ENCODE results near the gene NAA35.
"Not testable (repeated sequence)": the region's sequence is repeated elsewhere in the genome, so short reads cannot be mapped to it uniquely, and the experiment has no call there.

The NAA35 gene

GRCh38 chr9:86022687-86023266, 81.8 kb downstream of the NAA35 start:
- DNase-seq (ENCODE audit: low read depth in 4 of 4, low spot score in 1 of 4) = no peak

DNA sequence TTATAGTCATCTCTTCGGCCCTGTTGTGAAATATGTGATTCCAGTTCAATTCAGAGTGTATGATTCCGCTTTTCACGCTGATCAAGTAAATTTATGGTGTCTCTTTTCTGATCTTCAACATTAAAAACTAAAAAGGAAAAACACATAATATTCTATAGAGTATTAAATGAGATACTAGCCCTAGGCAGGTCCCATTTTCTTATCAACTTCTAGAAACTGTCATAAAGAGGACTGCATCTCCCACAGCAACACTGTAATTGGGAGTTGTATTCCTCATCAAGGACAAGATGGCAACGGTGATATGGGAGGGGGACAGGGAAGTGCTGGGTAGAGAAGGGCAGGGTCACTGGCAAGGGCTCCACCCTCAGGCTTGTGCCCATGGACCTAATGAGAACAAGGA, 86.8 kb downstream of the NAA35 start:
- no peak for DNase-seq (ENCODE audit: low read depth in 4 of 4, low spot score in 1 of 4)

DNA sequence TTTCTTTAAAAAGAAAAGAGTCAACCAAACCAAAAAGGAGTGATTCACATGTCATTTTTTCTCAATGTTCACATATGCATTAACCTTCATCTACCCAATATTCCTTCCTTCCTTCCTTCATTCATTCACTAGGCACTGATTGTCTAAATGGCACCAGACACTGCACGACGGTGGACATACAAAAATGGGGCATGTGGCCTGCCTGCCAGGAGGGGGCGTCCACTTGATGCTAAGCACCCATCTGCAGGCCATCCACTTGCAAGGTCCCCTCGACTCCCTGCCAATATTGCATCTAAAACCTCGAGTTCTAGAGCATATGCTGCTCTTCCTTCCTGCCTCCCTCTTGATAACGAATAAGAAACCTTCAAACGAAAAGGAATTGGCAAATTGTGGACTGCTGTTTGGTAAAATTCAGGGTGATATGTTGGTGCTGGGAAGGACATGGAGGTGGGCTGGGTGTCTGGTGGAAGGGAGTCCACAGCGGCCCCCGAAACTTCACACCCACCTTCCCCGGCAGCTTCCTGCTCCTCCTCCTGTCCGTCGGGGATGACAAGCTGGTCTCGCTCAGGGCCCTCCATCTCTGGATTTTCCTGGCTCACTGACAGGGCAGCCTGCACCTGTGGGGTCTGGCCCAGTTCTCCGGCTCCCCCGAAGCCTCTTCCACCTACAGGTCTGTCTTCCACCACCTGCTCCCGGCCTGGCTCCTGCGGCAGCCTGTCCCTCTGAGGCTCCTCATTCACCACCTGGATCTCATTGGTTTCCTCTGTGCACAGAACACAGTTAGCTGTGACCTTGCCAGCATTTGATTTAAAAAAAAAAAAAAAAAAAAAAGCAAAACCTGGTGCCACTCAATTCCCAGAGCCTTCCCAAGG, 94.2 kb downstream of the NAA35 start:
- DNase-seq (ENCODE audit: low read depth in 4 of 4, low spot score in 1 of 4) = no peak

DNA sequence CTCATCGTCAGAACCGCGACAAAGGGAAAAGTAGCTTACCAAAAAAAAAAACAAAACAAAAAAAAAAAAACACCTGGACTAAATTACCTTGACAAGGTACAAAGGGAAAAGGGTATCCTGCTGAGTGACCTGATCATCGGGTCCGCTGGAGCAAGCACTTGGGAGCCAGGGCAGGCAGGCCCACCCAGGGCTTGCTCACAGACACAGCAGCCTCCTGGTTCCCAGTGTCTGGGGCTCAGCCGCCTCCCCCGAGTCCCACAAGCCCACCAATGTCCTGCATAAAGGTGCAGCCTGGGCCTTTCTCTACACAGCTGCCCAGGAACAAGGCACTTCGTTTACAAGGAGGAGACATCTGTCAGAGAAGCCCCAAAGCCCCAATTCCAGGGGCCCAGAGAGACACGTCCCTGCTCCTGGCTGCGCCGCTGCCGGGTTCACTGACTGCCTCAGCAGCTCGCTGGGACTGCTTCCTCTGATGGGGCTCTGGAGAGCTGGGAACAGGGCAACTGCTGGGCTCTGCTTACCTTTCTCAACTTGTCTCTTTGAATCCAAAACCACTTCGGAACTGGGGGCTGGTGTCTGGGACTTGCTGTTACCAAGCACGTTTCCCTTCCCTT, 95.0 kb downstream of the NAA35 start:
- DNase-seq (ENCODE audit: low read depth in 4 of 4, low spot score in 1 of 4) = no peak

DNA sequence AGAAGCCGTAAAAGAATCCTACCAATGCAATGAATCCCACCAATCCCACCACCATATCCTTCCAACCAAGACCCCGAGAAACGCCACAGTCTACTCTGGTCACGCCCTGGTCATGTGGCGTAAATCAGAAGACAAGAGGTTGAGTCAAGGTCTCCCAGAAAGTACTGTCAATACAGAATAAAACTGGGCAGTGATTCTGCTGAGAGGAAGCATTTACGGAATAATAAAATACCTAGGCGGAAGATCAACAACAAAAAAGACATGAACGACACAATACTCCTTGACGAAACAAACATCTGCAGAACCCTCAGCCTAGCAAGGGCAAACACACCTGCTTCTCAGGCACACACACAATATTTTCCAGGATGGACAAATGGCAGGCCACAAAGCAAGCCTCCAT, 95.6 kb downstream of the NAA35 start:
- DNase-seq (ENCODE audit: low read depth in 4 of 4, low spot score in 1 of 4) = no peak

GRCh38 chr9:86039991-86040860, 99.3 kb downstream of the NAA35 start:
- no peak for DNase-seq (ENCODE audit: low read depth in 4 of 4, low spot score in 1 of 4)

- DNase-seq (ENCODE audit: low read depth in 4 of 4, low spot score in 1 of 4) = no peak
Observed at GRCh38 chr9:86040861-86041155, 99.9 kb downstream of the NAA35 start.

DNA sequence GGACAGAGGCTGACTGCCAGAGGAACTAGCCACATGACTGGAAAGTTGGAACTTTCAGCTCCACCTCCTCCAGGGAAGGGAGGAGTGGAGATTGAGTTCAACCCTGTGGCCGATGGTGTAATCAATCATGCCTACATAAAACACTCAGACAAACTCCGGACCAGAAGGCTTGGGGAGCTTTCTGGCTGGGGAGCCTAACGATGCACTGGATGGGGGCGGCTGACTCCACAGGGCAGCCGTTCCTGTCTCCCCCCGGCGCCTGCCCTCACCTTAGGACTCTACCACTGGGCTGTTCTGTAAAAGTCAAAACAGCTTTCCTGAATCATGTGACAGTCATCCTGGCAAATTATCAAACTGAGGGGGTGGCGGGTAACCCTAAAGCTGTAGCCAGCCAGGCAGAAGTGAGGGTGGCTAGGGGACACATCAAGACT, 100.4 kb downstream of the NAA35 start:
- DNase-seq (ENCODE audit: low read depth in 4 of 4, low spot score in 1 of 4) = no peak

DNA sequence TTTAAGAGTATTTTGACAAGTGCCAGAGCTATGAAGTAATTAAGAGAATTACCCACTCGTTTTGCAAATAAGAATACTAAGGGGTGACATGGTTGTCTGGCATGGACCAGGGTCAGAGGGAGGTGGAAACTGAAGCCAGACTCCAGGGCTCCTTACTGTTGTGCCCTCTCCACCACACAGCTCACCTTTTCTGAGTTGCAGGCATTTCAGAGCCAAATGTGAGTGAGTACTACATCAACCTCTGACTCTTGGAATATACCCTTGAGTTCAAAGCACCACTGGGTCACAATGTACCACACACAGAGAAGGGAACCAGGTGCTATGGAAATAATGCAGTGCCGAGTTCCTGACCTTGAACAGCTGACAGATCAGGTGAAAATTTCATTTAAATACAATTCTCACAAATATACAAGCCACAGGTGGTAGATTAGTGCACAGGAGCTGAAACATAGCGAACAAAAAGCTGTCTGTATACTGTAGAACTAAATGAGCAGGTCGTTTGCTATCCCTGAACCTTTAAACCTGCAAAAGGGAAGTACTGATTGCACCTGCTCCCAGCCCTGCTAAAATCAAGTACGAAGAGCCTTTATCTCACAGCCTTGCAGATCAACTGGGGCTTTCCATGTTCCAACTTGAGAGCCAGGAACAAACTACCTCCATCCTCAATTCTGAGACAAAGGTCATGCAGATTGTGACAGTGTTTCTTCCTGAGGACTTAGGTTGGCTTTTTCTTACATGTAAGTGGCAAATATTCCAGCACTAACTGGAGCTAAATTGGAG, 101.4 kb downstream of the NAA35 start:
- no peak for DNase-seq (ENCODE audit: low read depth in 4 of 4, low spot score in 1 of 4)

GRCh38 chr9:86043586-86043985, 102.6 kb downstream of the NAA35 start:
- DNase-seq (ENCODE audit: low read depth in 4 of 4, low spot score in 1 of 4) = no peak

DNA sequence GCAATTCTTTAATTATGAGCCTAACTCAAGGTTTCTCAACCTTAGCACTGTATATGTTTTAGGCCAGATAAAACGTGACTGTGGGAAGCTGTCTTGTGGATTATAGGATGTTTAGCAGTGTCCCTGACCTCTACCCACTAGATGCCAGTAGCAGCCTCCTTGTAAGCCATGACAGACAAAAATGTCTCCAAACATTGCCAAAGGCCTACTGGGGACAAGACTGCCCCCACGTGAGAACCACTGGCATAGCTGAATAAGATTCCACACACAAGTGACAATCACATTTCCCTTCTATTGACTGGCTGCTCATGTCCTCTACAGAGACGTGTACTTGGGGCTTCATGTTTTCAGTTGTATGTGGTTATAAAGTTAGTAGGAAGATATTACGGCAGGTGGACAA, 103.1 kb downstream of the NAA35 start:
- no peak for DNase-seq (ENCODE audit: low read depth in 4 of 4, low spot score in 1 of 4)

DNA sequence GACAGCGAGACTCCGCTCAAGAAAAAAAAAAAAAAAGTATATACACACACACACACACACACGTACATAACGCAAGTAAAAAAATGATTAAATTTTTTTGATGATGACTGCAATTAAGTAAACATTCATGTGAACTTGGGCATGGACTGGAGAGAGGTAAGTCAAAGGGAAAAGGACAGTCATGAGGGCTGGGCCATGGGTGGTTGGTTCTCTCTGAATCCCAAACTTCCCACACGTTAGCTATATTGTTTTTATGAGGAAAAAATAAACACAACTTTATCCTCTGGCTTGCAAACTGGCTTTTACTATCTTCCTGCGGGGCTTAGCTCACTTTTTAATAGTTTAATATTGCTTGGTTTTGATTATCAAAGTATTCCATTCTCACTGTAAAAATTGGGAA, 104.7 kb downstream of the NAA35 start:
- DNase-seq (ENCODE audit: low read depth in 4 of 4, low spot score in 1 of 4) = no peak

DNA sequence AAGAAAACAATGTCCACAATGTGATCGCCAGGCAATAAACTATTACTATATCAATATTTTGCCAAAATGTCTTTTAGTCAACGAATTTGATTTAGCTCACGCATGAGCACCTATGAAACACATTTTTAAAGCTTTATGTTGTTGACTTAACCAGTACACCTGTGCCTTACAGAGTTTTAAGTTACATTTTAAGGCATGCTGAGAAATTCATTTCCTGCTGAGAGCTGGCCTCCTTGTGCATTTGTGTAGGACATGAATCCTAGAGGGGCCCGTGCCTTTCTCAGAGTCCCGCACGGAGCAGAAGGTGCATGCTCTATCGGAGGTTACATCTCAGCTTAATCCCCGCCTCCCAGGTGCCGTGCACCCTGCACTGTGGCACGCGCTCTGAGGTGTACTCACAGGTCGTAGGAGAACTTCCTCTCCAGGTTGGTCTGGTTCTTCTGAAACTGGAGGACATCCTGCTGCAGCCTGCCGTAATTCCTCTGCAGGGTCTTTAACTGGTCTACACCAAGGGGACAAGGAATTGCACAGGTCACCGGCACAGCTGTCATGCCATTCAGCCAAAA, 105.2 kb downstream of the NAA35 start:
- no peak for DNase-seq (ENCODE audit: low read depth in 4 of 4, low spot score in 1 of 4)

DNA sequence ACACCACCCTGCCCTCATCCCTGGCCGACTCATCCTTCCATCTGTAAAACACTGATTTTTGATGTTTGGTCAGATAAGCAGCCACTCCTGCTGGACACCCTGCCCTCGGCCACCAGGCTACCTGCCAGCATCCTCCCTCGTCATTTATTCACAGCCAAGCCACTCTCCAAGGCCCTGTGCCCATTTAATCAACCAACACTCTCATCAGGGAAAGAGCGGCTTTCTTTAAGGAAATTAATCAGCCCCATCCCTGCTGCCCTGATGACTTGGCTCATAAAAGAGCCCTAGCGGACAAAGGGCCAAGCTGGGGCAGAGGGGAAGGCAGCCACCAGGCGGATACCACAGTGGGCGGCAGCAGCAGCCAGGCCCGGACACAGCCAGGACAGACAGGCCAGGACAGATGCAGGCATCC, 106.0 kb downstream of the NAA35 start:
- no peak for DNase-seq (ENCODE audit: low read depth in 4 of 4, low spot score in 1 of 4)

GRCh38 chr9:86047361-86047760, 106.4 kb downstream of the NAA35 start:
- no peak for DNase-seq (ENCODE audit: low read depth in 4 of 4, low spot score in 1 of 4)

GRCh38 chr9:86048018-86048742, 107.2 kb downstream of the NAA35 start:
- DNase-seq (ENCODE audit: low read depth in 4 of 4, low spot score in 1 of 4) = not testable (repeated sequence)

- no peak for DNase-seq (ENCODE audit: low read depth in 4 of 4, low spot score in 1 of 4)
Observed at GRCh38 chr9:86052556-86053468, 111.9 kb downstream of the NAA35 start.

- no peak for DNase-seq (ENCODE audit: low read depth in 4 of 4, low spot score in 1 of 4)
Observed at GRCh38 chr9:86054695-86055094, 113.7 kb downstream of the NAA35 start.

DNA sequence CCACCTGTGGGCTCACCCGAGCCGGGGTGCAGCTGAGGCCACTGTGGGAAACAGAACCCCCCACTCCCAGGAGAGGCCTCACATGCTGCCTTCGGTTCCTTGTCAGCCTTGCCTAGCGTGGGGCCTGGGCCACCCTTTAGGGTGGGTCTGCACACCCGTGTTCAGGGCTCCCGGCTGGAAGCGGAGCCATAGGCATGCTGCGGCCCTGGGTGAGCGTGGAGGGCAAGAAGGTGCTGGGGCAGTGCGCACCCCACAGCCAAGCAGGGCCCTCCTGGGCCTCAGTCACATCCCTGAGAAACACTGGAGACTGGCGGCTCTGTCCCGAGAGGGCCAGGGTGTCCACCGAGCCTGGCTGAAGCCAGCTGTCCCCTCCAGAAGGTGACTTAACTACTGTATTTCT, 116.5 kb downstream of the NAA35 start:
- no peak for DNase-seq (ENCODE audit: low read depth in 4 of 4, low spot score in 1 of 4)

Data from stimulated activated CD4-positive, alpha-beta T cell treated with anti-CD3 and anti-CD28 coated beads, Interleukin-1b, Interleukin-23, amount 100 ng/mL, for 24 hours (primary cell).